Esophagus mucosa (tissue), 1 donor: ENCODE measurements around the gene TEX10. TPM values are rescaled to one million over a fixed set of nuclear protein-coding genes. Genes with fewer than 3 reads are reported as not detected.

ENCODE experiments used
- ATAC-seq: fragments of 200-7000 bp; cut with Tn5 transposase; one replicate; pipeline ENCODE4 v1.9.1; 2020
- total RNA-seq: library from RNA; stranded (reverse); gene quantifications from one replicate; pipeline ENCODE4 v1.2.4, GENCODE V29; 2023
- donor health status: DM: yes; HTN: yes; CAD: no.

The TEX10 gene
- total RNA-seq, 1 donor from 2014 or later, result 12.5 TPM

DNA sequence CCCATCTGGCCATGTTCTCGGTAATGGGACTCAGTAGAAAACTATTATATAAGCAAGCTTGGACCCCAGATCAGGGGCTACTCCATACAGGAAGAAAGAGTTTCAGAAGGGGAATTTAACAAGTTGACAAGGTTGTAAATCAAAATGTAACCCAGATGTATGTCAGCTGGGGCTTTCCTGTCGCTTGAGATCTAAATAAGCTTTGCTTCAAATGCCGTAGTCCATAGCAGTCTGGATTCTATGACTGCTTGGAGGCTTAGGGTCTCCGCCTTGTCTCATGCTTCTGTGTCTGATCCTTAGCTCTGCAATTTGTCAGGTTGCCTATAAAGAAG is 70.4 kb downstream of the TEX10 start:
- ATAC-seq, result no peak

- ATAC-seq, result no peak
Measured at GRCh38 chr9:100281676-100282387, 70.9 kb downstream of the TEX10 start.

- no peak for ATAC-seq
Measured at GRCh38 chr9:100281066-100281465, 71.7 kb downstream of the TEX10 start.

DNA sequence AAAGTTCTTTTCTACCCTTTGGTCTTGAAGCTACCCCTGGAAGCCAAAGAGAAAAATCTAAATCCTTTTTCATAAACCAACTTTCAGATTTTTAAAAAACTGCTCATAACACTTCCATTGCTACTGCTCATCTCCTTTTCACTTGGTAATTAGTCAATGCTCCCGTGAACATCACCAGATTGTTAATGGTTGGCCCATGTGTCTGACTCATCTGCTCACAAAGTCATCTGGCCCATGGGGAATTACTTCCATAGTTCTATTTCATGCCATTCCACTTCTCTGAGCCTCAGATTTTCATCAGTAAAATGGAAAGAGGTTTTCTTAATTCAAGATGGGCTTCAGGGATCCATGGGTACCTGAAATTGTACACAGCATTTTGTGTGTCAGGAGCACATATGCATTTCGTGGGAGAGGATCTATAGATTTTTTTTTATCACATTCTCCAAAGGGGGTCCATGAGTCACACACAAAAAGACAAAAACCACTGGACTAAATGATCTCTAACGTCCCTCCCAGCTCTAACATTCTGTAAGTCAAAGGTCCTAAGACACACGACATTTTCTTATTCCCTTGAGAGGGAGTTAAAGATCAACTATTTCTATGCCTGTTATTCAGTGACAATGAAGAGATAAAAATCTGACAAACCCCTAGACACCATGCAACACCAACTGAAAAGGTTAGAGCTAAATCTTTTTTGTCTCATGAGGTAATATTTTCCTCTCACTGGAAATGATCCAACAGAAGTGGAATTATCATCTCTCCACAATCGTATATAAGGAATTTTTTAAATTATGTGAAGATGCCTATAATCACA is 75.4 kb downstream of the TEX10 start:
- ATAC-seq, result no peak

GRCh38 chr9:100269656-100270055 is 83.1 kb downstream of the TEX10 start:
- no peak for ATAC-seq

GRCh38 chr9:100268271-100268670 is 84.5 kb downstream of the TEX10 start:
- no peak for ATAC-seq

- ATAC-seq, result no peak
Measured at GRCh38 chr9:100267211-100267610, 85.5 kb downstream of the TEX10 start.

Other genes starting within 250 kb of the TEX10 start
- gene MSANTD3, start 74.2 kb upstream of the TEX10 start, total RNA-seq, result 10.3 TPM
- gene TMEFF1, start 120.2 kb upstream of the TEX10 start, total RNA-seq, result not detected
- gene CAVIN4, start 225.1 kb upstream of the TEX10 start, total RNA-seq, result 0.08 TPM